Esophagus squamous epithelium (tissue), 4 donors: ENCODE results near the gene C4orf17.

Source experiments
- CTCF ChIP-seq, 6 experiments: fragments of 450-650 bp in 4 of 6; fragments of 200-600 bp in 2 of 6; sonication (generic) in 2 of 6; IDR thresholded peaks; one replicate each; pipeline ENCODE4 v1.5.1; 2016 to 2019; ENCODE audit warnings: antibody characterized with exemption in 6 of 6, mild to moderate bottlenecking in 4 of 6, moderate library complexity in 4 of 6
- POLR2A ChIP-seq, 4 donors: fragments of 450-650 bp; IDR thresholded peaks; one replicate each; pipeline ENCODE4 v1.6.1; 2017; ENCODE audit warnings: antibody characterized with exemption in 4 of 4, mild to moderate bottlenecking in 4 of 4, moderate library complexity in 3 of 4

GRCh38 chr4:99586322-99586721, 75.5 kb downstream of the C4orf17 start:
- TF ChIP-seq CTCF (IDR thresholded peaks at IDR 0.05) (no peak), POLR2A (IDR thresholded peaks at IDR 0.05) (no peak)
